GM06990 (cell line): ENCODE measurements around the gene RIPK4.

Experiments used
- DNase-seq: peaks from one replicate; pipeline ENCODE4 v3.0.0-alpha.2; 2011; ENCODE audit not compliant: insufficient read length; ENCODE audit errors: extremely low read depth
- H3K27me3 ChIP-seq: replicated peaks from 2 replicates; pipeline ENCODE4 v1.6.0; 2011; ENCODE audit warnings: low read length; ENCODE audit not compliant: control insufficient read depth, insufficient read depth
- H3K36me3 ChIP-seq: 2 replicates; pipeline ENCODE4 v1.5.1; 2011; ENCODE audit warnings: low read length; ENCODE audit not compliant: control insufficient read depth, insufficient read depth
- H3K4me3 ChIP-seq: replicated peaks from 2 replicates; pipeline ENCODE4 v1.5.1; 2011; ENCODE audit warnings: low read depth, mild to moderate bottlenecking, control low read depth, low read length
- CTCF ChIP-seq: IDR thresholded peaks from 2 replicates; pipeline ENCODE4 v1.5.1; 2011; ENCODE audit warnings: low read length, control low read depth, mild to moderate bottlenecking, inconsistent platforms; ENCODE audit not compliant: insufficient read depth, poor library complexity, severe bottlenecking

Gene RIPK4

GRCh38 chr21:41804381-41804780, 37.5 kb upstream of the RIPK4 start:
- no peak for DNase-seq
- no peak for TF ChIP-seq CTCF
- H3K27me3 ChIP-seq, result no peaks in the 10 kb centered on the region
- H3K4me3 ChIP-seq, result no peak overlapping the region
- peaks cover 27% of the 10 kb centered on the region for H3K36me3 ChIP-seq

- DNase-seq, result no peak
- peaks cover 27% of the 10 kb centered on the region for H3K36me3 ChIP-seq
- no peak overlapping the region for H3K4me3 ChIP-seq
- no peaks in the 10 kb centered on the region for H3K27me3 ChIP-seq
- no peak for TF ChIP-seq CTCF
These were observed 36.5 kb upstream of the RIPK4 start for GRCh38 chr21:41803316-41803715.

GRCh38 chr21:41802684-41803083, 35.8 kb upstream of the RIPK4 start:
- Histone ChIP-seq H3K4me3 (no peak overlapping the region), H3K36me3 (peaks cover 23% of the 10 kb centered on the region), H3K27me3 (no peaks in the 10 kb centered on the region)
- no peak for DNase-seq
- TF ChIP-seq CTCF, result no peak

GRCh38 chr21:41802198-41802584, 35.3 kb upstream of the RIPK4 start:
- peaks cover 21% of the 10 kb centered on the region for H3K36me3 ChIP-seq
- no peak for DNase-seq
- H3K4me3 ChIP-seq, result no peak overlapping the region
- no peak for TF ChIP-seq CTCF
- no peaks in the 10 kb centered on the region for H3K27me3 ChIP-seq

- no peak for DNase-seq
- TF ChIP-seq CTCF, result no peak
- Histone ChIP-seq H3K4me3 (no peak overlapping the region), H3K36me3 (peaks cover 23% of the 10 kb centered on the region), H3K27me3 (no peaks in the 10 kb centered on the region)
These were observed 34.7 kb upstream of the RIPK4 start for GRCh38 chr21:41801321-41802197.
